Hepatocyte (in vitro differentiated cells): ENCODE measurements around the gene PRDM12. TPM values are rescaled to one million over a fixed set of nuclear protein-coding genes. Genes with fewer than 3 reads are reported as not detected.
A peak's percentile ranks its signal among the peaks of the same experiment; 100 is the strongest.

Source experiments
- DNase-seq: peaks from one replicate; pipeline ENCODE4 v3.0.0-alpha.2; 2016; ENCODE audit warnings: low spot score
- H2AFZ ChIP-seq: fragments of 200-600 bp; sonication (generic); 2 replicates; pipeline ENCODE4 v1.6.0; 2016; ENCODE audit warnings: antibody characterized with exemption, mild to moderate bottlenecking
- H3K27ac ChIP-seq: fragments of 200-600 bp; sonication (generic); 2 replicates; pipeline ENCODE4 v1.5.1; 2016; ENCODE audit warnings: mild to moderate bottlenecking
- H3K27me3 ChIP-seq: fragments of 200-600 bp; sonication (generic); 2 replicates; pipeline ENCODE4 v1.6.1; 2016
- H3K36me3 ChIP-seq: fragments of 200-600 bp; sonication (generic); replicated peaks from 2 replicates; pipeline ENCODE4 v1.5.1; 2016; ENCODE audit warnings: low read depth; ENCODE audit not compliant: insufficient read depth
- H3K4me1 ChIP-seq: fragments of 200-600 bp; sonication (generic); 2 replicates; pipeline ENCODE4 v1.5.1; 2016; ENCODE audit warnings: mild to moderate bottlenecking, moderate library complexity; ENCODE audit not compliant: insufficient read depth
- H3K4me2 ChIP-seq: fragments of 200-600 bp; sonication (generic); 2 replicates; pipeline ENCODE4 v1.6.0; 2016
- H3K4me3 ChIP-seq: fragments of 200-600 bp; sonication (generic); 2 replicates; pipeline ENCODE4 v1.5.1; 2016; ENCODE audit warnings: mild to moderate bottlenecking
- H3K79me2 ChIP-seq: fragments of 200-600 bp; sonication (generic); 2 replicates; pipeline ENCODE4 v1.6.0; 2017; ENCODE audit warnings: mild to moderate bottlenecking
- H3K9me2 ChIP-seq: fragments of 200-600 bp; sonication (generic); replicated peaks from 2 replicates; pipeline ENCODE4 v1.6.0; 2017; ENCODE audit warnings: mild to moderate bottlenecking; ENCODE audit not compliant: insufficient read depth
- H3K9me3 ChIP-seq: fragments of 200-600 bp; sonication (generic); 2 replicates; pipeline ENCODE4 v1.5.1; 2016; ENCODE audit warnings: low read depth, mild to moderate bottlenecking
- H4K20me1 ChIP-seq: fragments of 200-600 bp; sonication (generic); 2 replicates; pipeline ENCODE4 v1.6.0; 2016; ENCODE audit warnings: mild to moderate bottlenecking; ENCODE audit not compliant: insufficient read depth, poor library complexity, severe bottlenecking
- EZH2 ChIP-seq: fragments of 200-600 bp; sonication (generic); IDR thresholded peaks from 2 replicates; pipeline ENCODE4 v1.6.1; 2016; ENCODE audit warnings: antibody characterized with exemption, mild to moderate bottlenecking, borderline replicate concordance
- EZH2phosphoT487 ChIP-seq: fragments of 200-600 bp; sonication (generic); IDR thresholded peaks from one replicate; pipeline ENCODE4 v1.6.1; 2018; ENCODE audit warnings: antibody characterized with exemption, mild to moderate bottlenecking, low read depth, moderate library complexity; ENCODE audit not compliant: unreplicated experiment, severe bottlenecking
- WGBS: methylation state at CpG from one replicate; pipeline ENCODE4 v1.1.6; 2016; ENCODE audit warnings: low lambda C conversion rate; ENCODE audit errors: missing lambda C conversion rate; 5-methylcytosine and 5-hydroxymethylcytosine counted together
- polyA plus RNA-seq: library from polyadenylated mRNA; unstranded; fragments of >200 nt; fragmentation: Nextera tagmentation; extraction: Ambion mirVana; gene quantifications from 2 replicates; pipeline ENCODE4 v1.2.1, GENCODE V29; 2016
- total RNA-seq: library from RNA; depleted of rRNA; stranded (reverse); fragments of >200 nt; gene quantifications from 2 replicates; pipeline ENCODE4 v1.2.3, GENCODE V29; 2014
- TF ChIP-seq, protein P1 (sequence below): fragments of 200-600 bp; sonication (generic); IDR thresholded peaks from 2 replicates; pipeline ENCODE4 v1.5.1; 2016; ENCODE audit warnings: antibody characterized with exemption, mild to moderate bottlenecking; ENCODE audit not compliant: poor library complexity

PRDM12 gene
- total and polyA plus RNA-seq, 2 experiments from 2014 or later = not detected

DNA sequence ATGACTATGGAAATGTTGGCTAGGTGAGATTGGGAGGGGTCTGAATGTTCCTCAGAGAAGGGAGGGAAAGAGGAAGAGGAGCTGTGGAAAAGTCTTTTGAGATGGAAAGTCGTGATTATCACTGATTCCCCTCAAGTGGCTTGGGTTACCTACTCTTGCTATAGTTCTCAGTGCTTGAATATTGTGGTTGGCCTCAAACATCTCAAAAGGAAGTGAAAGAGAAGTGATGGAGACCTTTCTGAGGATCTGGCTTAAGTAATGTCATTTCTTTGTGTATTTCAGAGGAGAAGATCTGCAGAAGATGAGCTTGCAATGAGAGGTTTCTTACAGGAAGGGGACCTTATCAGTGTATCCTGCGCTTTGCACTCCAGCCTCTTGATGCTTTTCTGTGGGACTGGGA, 34.7 kb downstream of the PRDM12 start:
- Histone ChIP-seq H3K79me2 (peaks cover 21% of the 10 kb centered on the region), H3K27ac (no peak overlapping the region), H3K9me3 (no peaks in the 10 kb centered on the region), H3K36me3 (no peaks in the 10 kb centered on the region), H3K9me2 (no peaks in the 10 kb centered on the region), H2AFZ (no peak overlapping the region), H3K4me2 (no peak overlapping the region), H3K4me3 (no peak overlapping the region), H3K27me3 (no peaks in the 10 kb centered on the region), H3K4me1 (no peaks in the 10 kb centered on the region), H4K20me1 (no peaks in the 10 kb centered on the region)
- DNase-seq = no peak
- 91% methylated on average over 2 of the region's 2 CpGs for WGBS
- TF ChIP-seq EZH2 = no peak
- no peak for TF ChIP-seq EZH2phosphoT487
- TF ChIP-seq, protein P1, sequence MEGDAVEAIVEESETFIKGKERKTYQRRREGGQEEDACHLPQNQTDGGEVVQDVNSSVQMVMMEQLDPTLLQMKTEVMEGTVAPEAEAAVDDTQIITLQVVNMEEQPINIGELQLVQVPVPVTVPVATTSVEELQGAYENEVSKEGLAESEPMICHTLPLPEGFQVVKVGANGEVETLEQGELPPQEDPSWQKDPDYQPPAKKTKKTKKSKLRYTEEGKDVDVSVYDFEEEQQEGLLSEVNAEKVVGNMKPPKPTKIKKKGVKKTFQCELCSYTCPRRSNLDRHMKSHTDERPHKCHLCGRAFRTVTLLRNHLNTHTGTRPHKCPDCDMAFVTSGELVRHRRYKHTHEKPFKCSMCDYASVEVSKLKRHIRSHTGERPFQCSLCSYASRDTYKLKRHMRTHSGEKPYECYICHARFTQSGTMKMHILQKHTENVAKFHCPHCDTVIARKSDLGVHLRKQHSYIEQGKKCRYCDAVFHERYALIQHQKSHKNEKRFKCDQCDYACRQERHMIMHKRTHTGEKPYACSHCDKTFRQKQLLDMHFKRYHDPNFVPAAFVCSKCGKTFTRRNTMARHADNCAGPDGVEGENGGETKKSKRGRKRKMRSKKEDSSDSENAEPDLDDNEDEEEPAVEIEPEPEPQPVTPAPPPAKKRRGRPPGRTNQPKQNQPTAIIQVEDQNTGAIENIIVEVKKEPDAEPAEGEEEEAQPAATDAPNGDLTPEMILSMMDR = no peak

DNA sequence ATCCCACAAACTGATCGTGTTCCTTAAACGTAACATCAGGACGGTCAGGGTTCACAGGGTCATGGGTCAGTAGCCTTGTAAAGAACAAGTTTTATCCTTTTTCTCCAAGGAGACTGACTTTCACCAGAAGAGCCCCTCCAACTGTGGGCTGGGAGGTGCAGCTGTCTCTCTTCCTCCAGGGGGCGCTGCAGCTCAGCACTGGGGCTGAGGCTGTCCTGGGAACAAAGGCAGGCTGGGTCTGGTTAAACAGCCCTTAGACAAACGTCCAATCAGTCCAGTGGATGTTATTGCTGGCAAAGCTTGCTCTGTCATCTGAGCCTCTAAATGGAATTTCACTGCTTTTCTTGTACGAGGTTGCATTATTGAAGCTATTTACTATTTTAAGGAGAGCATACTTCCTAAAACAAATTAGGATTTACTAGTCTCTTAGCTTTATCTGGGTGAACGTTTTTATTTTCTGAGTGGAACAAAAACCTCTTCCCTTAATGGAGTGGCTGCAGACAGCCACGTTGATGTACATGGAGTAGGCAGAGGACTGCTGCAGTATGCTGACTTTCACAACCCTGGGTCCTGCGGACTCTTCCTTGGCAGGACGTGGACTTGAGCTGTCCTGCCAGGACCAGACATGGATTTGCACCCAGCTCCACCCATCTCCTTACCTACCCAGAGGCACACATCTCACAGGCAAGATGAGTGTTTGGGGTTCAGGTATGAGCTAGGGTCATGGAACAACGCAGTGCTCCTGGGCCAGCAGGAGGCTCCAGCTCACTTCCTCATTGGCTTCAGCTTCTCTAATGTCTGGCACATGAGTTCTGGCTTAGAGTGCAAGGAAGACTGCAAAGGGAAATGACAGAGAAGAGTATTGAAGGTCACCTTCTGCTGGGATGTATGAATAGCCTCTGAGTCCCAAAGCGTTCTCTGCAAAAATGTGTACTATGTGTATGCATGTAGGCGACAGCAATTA, 36.9 kb downstream of the PRDM12 start:
- Histone ChIP-seq H3K4me3 (no peak overlapping the region), H2AFZ (no peak overlapping the region), H3K27me3 (no peaks in the 10 kb centered on the region), H3K79me2 (peaks cover 4% of the 10 kb centered on the region), H3K4me2 (no peak overlapping the region), H3K27ac (peak overlapping the region; percentile 38), H4K20me1 (no peaks in the 10 kb centered on the region), H3K9me2 (no peaks in the 10 kb centered on the region), H3K36me3 (no peaks in the 10 kb centered on the region), H3K4me1 (no peaks in the 10 kb centered on the region), H3K9me3 (no peaks in the 10 kb centered on the region)
- TF ChIP-seq, protein P1 = peak; percentile 98
- no peak for TF ChIP-seq EZH2phosphoT487
- DNase-seq = peak; percentile 91
- 58% methylated on average over 13 of the region's 13 CpGs for WGBS

DNA sequence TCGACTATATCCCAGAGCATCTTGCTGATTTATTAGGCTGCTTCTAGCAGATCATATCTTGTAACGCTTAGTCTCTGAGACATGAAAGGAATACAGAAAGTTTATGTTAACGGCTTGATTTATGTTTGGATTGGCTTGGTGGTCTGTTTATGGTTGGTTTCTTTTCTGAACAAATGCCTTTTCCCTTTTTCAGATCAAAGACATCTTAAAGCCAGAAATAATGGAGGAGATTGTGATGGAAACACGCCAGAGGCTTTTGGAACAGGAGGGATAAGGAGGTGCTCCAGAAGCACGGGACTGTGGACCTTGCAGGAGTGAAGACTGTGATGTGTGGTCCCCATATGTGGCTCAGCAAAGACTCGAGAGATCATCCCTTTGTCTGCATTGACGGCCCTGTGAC, 39.1 kb downstream of the PRDM12 start:
- no peaks in the 10 kb centered on the region for H3K79me2 ChIP-seq
- H3K4me1 ChIP-seq = no peaks in the 10 kb centered on the region
- no peak overlapping the region for H3K4me3 ChIP-seq
- no peaks in the 10 kb centered on the region for H3K27me3 ChIP-seq
- TF ChIP-seq EZH2phosphoT487 (no peak), EZH2 (no peak)
- TF ChIP-seq, protein P1 = no peak
- H3K9me2 ChIP-seq = no peaks in the 10 kb centered on the region
- 48% methylated on average over 7 of the region's 7 CpGs for WGBS
- H3K4me2 ChIP-seq = no peak overlapping the region
- peak overlapping the region; percentile 26 for H3K27ac ChIP-seq
- H4K20me1 ChIP-seq = no peaks in the 10 kb centered on the region
- H3K36me3 ChIP-seq = no peaks in the 10 kb centered on the region
- no peak for DNase-seq
- H2AFZ ChIP-seq = no peak overlapping the region
- no peaks in the 10 kb centered on the region for H3K9me3 ChIP-seq
